Measurements from ENCODE around the gene COL5A1. TPM values are rescaled to one million over a fixed set of nuclear protein-coding genes. Genes with fewer than 3 reads are reported as not detected.

The COL5A1 gene
- total RNA-seq, 4 donors from 2014 or later = 4.8 to 16.5 (median 9.4) TPM

GRCh38 chr9:134868751-134869553 is 227.3 kb downstream of the COL5A1 start:
- no peak for DNase-seq
- WGBS, 2 donors = 86 to 93% methylated on average over 23 to 24 of the region's 25 CpGs
- intact Hi-C loops (cut with DNase I) = no loop called here
- no peak overlapping the region for H3K27ac ChIP-seq
- H3K27me3 ChIP-seq = no peaks in the 10 kb centered on the region
- H3K9me3 ChIP-seq = no peaks in the 10 kb centered on the region
- no peak overlapping the region for H3K4me3 ChIP-seq (replicated peaks in 1 of 3)
- TF ChIP-seq CTCF (IDR thresholded peaks at IDR 0.05) (no peak), POLR2A (IDR thresholded peaks at IDR 0.05) (no peak)
- H3K4me1 ChIP-seq = peaks cover 0 to 4% of the 10 kb centered on the region in 2 donors
- H3K36me3 ChIP-seq = no peaks in the 10 kb centered on the region

- H3K4me1 ChIP-seq = no peaks in the 10 kb centered on the region
- no peak for DNase-seq
- WGBS, 2 donors = 85 to 91% methylated on average over 12 to 15 of the region's 17 CpGs
- no peaks in the 10 kb centered on the region for H3K36me3 ChIP-seq
- H3K4me3 ChIP-seq (replicated peaks in 1 of 3) = no peak overlapping the region
- TF ChIP-seq POLR2A (IDR thresholded peaks at IDR 0.05) = no peak
- no peak for TF ChIP-seq CTCF (IDR thresholded peaks at IDR 0.05)
- no peaks in the 10 kb centered on the region for H3K27me3 ChIP-seq
- intact Hi-C loops (cut with DNase I) = no loop called here
- H3K27ac ChIP-seq = no peak overlapping the region
- no peaks in the 10 kb centered on the region for H3K9me3 ChIP-seq
These were observed 228.1 kb downstream of the COL5A1 start for GRCh38 chr9:134869554-134870300.

- no peak overlapping the region for H3K27ac ChIP-seq
- H3K9me3 ChIP-seq = no peaks in the 10 kb centered on the region
- no peaks in the 10 kb centered on the region for H3K36me3 ChIP-seq
- H3K27me3 ChIP-seq = no peaks in the 10 kb centered on the region
- no peak overlapping the region for H3K4me3 ChIP-seq (replicated peaks in 1 of 3)
- WGBS, 2 donors = 89 to 93% methylated on average over 3 to 5 of the region's 11 CpGs
- no peak for DNase-seq
- intact Hi-C loops (cut with DNase I) = no loop called here
- TF ChIP-seq CTCF (IDR thresholded peaks at IDR 0.05) (no peak), POLR2A (IDR thresholded peaks at IDR 0.05) (no peak)
- no peaks in the 10 kb centered on the region for H3K4me1 ChIP-seq
These were observed 228.7 kb downstream of the COL5A1 start for GRCh38 chr9:134870301-134870694.

GRCh38 chr9:134870746-134871662 is 229.4 kb downstream of the COL5A1 start:
- no peak for DNase-seq
- Histone ChIP-seq H3K9me3 (no peaks in the 10 kb centered on the region), H3K36me3 (no peaks in the 10 kb centered on the region), H3K4me3 (replicated peaks in 1 of 3) (no peak overlapping the region), H3K4me1 (no peaks in the 10 kb centered on the region), H3K27ac (no peak overlapping the region), H3K27me3 (no peaks in the 10 kb centered on the region)
- no peak for TF ChIP-seq POLR2A (IDR thresholded peaks at IDR 0.05)
- no peak for TF ChIP-seq CTCF (IDR thresholded peaks at IDR 0.05)
- intact Hi-C loops (cut with DNase I) = no loop called here
- WGBS, 2 donors = 51 to 68% methylated on average over 17 to 30 of the region's 30 CpGs
